GM19324 (cell line): ENCODE results near the gene RCAN2.
"Not testable (repeated sequence)": the region's sequence is repeated elsewhere in the genome, so short reads cannot be mapped to it uniquely, and the experiment has no call there.

Source experiments
- ATAC-seq: cut with Tn5 transposase; IDR thresholded peaks from one replicate; pipeline ENCODE4 v1.9.1; 2021; ENCODE audit warnings: mild to moderate bottlenecking, moderate library complexity; ENCODE audit not compliant: unreplicated experiment, low FRiP score

Gene RCAN2

GRCh38 chr6:46444772-46445454 lies 46.3 kb downstream of the RCAN2 start:
- no peak for ATAC-seq

DNA sequence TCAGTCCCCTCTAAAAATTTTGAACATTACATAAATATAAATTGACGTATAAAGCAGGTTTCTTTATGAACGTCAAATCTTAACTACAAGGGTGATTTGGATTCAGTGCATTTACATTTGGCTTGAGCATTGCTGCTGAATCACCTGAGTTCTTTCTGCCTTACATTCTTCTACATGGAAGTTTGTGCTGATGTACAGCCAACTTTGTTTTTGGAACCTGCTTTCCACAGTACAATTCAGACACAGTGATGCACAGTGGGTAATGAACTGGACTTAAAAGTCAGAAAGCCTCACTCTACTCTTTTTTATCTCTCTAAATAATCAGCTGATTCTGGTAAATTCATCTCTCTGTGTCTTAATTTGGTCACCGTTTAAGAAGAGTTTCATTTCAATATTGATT lies 47.6 kb downstream of the RCAN2 start:
- ATAC-seq = no peak

GRCh38 chr6:46440641-46441040 lies 50.6 kb downstream of the RCAN2 start:
- ATAC-seq = no peak

GRCh38 chr6:46440141-46440540 lies 51.1 kb downstream of the RCAN2 start:
- ATAC-seq = no peak

- ATAC-seq = no peak
These were observed 53.0 kb downstream of the RCAN2 start for GRCh38 chr6:46438245-46438644.

- ATAC-seq = no peak
These were observed 53.5 kb downstream of the RCAN2 start for GRCh38 chr6:46437671-46438221.

DNA sequence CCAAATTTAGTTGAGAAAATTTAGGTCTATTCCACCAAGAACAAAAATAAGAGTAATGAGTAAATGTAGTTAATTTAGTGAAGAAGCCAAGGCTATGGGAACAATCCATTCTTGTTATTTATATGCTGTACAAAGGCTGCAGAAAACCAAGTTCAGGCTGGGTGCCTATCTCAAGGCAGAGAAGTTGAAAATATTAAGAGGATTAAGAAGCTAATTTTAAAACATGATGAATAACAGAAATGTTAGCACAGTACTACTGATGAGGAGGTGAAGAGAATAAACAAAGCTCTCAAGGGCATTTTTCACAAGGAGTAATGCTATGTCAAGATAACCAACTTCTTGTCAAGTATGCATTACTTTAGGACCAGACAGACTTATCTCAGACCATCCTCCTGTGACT lies 68.6 kb downstream of the RCAN2 start:
- no peak for ATAC-seq

GRCh38 chr6:46421939-46422338 lies 69.3 kb downstream of the RCAN2 start:
- ATAC-seq = no peak

DNA sequence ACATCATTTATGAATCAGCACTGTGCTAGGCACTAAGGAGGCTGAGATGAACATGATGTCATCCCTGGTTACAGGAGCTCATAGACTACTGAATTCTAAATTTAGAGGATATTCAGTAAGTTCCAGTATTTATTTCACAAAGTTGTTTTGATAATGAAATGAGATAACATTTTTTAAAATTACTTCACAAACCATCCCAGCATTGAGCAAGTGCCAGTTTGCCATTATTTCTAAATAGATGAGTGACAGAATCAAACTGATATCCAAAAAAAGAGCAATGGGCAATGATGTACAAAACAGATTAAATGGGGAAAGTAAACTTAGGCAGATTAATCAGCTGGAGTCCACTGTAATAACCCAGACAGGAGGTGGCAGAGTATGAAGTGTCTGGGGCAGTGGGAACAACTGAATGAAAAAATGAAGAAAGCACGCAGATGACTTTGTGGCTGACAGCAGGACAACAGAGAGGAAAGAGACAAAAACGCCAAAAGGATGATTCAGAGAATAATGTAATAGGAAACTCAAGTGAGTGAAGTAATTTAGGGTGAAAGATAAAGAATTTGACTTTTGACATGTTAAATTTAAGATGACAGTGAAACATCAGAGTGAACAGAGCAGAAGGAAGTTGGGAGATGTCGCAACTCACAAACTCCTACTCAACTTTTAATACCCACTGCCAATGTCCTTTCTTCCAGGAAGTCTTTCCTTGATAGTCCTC lies 70.2 kb downstream of the RCAN2 start:
- ATAC-seq = no peak

DNA sequence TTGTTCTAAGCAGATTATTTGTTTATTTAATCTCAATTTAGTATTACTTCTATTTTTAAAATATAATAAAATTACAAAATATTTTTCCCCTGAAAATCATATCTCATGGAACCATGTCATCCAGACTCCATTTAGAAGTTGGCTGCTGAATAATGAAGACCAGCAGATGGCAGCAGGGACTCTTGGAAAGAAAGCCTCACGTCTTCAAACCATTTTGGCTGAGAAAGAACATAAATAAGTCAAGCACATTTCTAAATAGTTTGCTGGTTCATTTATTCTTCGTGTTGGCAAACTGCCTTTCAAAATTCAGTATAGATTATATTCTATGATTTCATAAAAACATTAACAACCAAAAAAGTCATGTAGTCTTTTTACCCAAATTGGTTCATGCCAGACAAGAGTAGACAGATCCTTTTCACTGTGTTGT lies 71.7 kb downstream of the RCAN2 start:
- ATAC-seq = no peak

- no peak for ATAC-seq
These were observed 76.9 kb downstream of the RCAN2 start for GRCh38 chr6:46414398-46414797.

- ATAC-seq = no peak
These were observed 78.6 kb downstream of the RCAN2 start for GRCh38 chr6:46412662-46413061.

DNA sequence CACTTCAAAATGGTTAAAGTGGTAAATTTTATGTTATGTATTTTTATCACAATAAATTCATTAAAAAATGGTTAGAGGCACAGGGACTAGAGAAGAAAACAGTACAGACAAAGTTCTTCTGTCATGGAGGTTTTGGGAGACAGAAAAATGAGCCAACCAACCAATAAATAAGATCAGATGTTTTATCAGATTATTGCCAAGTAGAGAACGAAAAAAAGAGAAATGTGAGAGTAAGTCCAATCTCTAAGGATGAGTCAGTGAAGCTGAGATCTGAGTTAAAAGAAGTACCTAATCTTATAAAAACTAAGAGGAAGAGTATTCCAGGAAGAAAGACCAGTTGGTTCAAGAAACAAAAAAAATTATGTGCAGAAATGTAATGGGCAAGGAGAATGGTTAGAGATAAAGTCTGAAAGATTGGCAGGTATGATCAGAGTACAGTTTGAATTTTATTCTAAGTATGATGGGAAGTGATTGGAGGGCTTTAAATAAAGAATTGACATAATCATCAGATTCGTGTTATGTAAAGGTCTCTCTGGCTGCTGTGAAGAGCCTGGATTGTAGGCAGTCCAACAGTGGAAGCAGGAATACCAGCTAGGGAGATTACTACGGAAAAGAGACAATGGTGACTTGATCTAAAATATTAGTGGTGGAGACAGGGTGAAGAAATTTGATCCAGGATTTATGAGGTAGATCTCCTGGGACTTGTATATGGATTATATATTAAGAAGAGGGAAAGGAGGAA lies 79.6 kb downstream of the RCAN2 start:
- ATAC-seq = no peak

GRCh38 chr6:46410334-46410953 lies 80.8 kb downstream of the RCAN2 start:
- no peak for ATAC-seq

- no peak for ATAC-seq
These were observed 83.3 kb downstream of the RCAN2 start for GRCh38 chr6:46407776-46408530.

DNA sequence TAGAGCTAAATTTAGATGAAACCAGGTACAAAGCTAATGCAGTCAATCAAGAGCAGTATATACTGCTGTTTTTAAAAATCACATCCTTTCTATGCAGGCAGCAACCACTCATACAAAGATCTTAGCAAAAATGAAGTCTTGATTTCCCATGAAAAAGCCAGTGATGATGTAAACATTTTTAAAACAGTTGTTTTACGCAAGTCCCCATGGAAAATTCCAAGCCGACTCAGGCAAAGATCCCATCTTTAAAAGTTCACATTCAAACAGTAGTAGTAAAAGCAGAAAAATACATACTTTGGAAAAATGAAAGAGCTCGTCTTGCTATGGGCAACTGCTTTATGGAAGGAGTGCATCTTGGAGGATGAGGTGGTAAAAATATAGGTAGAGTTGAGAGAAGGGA lies 84.0 kb downstream of the RCAN2 start:
- ATAC-seq = no peak

- not testable (repeated sequence) for ATAC-seq
These were observed 85.5 kb downstream of the RCAN2 start for GRCh38 chr6:46405620-46406180.

- ATAC-seq = no peak
These were observed 90.4 kb downstream of the RCAN2 start for GRCh38 chr6:46400898-46401297.

GRCh38 chr6:46395530-46395929 lies 95.7 kb downstream of the RCAN2 start:
- no peak for ATAC-seq

DNA sequence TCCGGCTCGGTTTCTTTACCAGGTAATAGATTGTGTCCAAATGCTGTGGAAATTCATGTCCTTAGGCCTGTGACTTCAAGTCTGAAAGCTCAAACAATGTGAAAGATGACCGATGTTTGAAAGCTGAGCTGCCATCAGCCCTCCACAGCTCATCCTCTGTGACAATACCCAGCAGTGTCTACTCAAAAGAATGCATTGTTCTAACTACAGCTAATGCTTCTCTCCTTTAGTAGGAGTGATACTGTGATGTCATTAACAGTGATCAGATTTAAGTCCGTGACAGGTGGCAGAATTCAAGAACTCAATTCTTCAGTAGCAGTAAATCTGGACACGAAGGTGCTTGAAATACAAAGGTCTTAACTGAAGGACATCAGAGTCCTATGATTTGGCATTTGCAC lies 97.3 kb downstream of the RCAN2 start:
- ATAC-seq = no peak
